ENCODE measurements around the gene SEMA4A.
"Not testable (repeated sequence)": the region's sequence is repeated elsewhere in the genome, so short reads cannot be mapped to it uniquely, and the experiment has no call there.

DNA sequence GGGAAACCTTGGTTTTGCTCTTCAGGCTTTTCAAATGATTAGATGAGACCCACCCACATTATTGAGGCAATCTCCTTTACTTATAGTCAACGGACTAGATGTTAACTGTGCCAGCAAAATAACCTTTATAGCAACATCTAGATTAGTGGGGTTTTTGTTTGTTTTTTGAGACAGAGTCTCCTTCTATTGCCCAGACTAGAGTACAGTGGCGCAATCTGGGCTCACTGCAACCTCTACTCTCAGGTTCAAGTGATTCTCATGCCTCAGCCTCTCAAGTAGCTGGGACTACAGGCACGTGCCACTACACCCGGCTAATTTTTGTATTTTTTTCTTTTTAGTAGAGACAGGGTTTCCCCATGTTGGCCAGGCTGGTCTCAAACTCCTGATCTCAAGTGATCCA, 36.9 kb downstream of the SEMA4A start:
- TF ChIP-seq, protein P1, sequence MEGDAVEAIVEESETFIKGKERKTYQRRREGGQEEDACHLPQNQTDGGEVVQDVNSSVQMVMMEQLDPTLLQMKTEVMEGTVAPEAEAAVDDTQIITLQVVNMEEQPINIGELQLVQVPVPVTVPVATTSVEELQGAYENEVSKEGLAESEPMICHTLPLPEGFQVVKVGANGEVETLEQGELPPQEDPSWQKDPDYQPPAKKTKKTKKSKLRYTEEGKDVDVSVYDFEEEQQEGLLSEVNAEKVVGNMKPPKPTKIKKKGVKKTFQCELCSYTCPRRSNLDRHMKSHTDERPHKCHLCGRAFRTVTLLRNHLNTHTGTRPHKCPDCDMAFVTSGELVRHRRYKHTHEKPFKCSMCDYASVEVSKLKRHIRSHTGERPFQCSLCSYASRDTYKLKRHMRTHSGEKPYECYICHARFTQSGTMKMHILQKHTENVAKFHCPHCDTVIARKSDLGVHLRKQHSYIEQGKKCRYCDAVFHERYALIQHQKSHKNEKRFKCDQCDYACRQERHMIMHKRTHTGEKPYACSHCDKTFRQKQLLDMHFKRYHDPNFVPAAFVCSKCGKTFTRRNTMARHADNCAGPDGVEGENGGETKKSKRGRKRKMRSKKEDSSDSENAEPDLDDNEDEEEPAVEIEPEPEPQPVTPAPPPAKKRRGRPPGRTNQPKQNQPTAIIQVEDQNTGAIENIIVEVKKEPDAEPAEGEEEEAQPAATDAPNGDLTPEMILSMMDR (conservative IDR thresholded peaks at IDR 0.05), result not testable (repeated sequence)
- TF ChIP-seq ZFX (IDR thresholded peaks at IDR 0.05), result not testable (repeated sequence)

Data from C4-2B (cell line).